Testis (tissue), 2 donors: ENCODE data around the gene ARID2.

Source experiments
- POLR2A ChIP-seq: fragments of 450-650 bp; IDR thresholded peaks from one replicate; pipeline ENCODE4 v1.6.1; 2017; ENCODE audit warnings: antibody characterized with exemption, mild to moderate bottlenecking, moderate library complexity
- TF ChIP-seq, protein P1 (sequence below), 3 experiments: fragments of 450-650 bp in 2 of 3; fragments of 200-600 bp in 1 of 3; sonication (generic) in 1 of 3; IDR thresholded peaks; one replicate each; pipeline ENCODE4 v1.5.1; 2016 to 2019; ENCODE audit warnings: antibody characterized with exemption in 3 of 3, mild to moderate bottlenecking in 2 of 3, moderate library complexity in 1 of 3

DNA sequence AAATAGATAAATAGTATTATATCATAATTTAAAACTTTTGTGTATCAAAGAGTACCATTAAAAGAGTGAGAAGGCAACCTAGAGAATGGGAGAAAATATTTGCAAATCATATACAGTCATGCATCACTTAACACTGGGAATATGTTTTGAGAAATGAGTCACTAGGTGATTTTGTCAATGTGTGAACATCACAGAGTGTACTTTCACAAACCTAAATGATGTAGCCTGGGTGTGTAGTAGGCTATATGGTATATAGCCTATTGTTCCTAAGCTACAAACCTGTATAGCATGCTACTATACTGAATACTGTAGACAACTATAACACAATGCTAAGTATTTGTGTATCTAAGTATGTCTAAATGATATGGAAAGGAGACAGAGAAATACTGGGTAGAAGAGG, 48.0 kb upstream of the ARID2 start:
- TF ChIP-seq, protein P1, sequence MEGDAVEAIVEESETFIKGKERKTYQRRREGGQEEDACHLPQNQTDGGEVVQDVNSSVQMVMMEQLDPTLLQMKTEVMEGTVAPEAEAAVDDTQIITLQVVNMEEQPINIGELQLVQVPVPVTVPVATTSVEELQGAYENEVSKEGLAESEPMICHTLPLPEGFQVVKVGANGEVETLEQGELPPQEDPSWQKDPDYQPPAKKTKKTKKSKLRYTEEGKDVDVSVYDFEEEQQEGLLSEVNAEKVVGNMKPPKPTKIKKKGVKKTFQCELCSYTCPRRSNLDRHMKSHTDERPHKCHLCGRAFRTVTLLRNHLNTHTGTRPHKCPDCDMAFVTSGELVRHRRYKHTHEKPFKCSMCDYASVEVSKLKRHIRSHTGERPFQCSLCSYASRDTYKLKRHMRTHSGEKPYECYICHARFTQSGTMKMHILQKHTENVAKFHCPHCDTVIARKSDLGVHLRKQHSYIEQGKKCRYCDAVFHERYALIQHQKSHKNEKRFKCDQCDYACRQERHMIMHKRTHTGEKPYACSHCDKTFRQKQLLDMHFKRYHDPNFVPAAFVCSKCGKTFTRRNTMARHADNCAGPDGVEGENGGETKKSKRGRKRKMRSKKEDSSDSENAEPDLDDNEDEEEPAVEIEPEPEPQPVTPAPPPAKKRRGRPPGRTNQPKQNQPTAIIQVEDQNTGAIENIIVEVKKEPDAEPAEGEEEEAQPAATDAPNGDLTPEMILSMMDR (IDR thresholded peaks at IDR 0.05) = no peak
- no peak for TF ChIP-seq POLR2A
